Right renal pelvis (tissue), 4 donors: Measurements from ENCODE around the gene GREB1. TPM values are rescaled to one million over a fixed set of nuclear protein-coding genes. Genes with fewer than 3 reads are reported as not detected.

ENCODE experiments used
- DNase-seq, 4 donors: peaks; one replicate each; pipeline ENCODE4 v3.0.0-alpha.2; 2013; ENCODE audit warnings: low read depth in 4 of 4, low spot score in 3 of 4, missing footprints in 1 of 4
- polyA plus RNA-seq, 4 donors: library from polyadenylated mRNA; unstranded; fragments of 120-200 nt; gene quantifications; one replicate each; pipeline ENCODE4 v1.2.1, GENCODE V29; 2013; ENCODE audit not compliant: insufficient read length in 4 of 4

Gene GREB1
- polyA plus RNA-seq, 4 donors, result 12.5 to 15.3 (median 13.5) TPM

DNA sequence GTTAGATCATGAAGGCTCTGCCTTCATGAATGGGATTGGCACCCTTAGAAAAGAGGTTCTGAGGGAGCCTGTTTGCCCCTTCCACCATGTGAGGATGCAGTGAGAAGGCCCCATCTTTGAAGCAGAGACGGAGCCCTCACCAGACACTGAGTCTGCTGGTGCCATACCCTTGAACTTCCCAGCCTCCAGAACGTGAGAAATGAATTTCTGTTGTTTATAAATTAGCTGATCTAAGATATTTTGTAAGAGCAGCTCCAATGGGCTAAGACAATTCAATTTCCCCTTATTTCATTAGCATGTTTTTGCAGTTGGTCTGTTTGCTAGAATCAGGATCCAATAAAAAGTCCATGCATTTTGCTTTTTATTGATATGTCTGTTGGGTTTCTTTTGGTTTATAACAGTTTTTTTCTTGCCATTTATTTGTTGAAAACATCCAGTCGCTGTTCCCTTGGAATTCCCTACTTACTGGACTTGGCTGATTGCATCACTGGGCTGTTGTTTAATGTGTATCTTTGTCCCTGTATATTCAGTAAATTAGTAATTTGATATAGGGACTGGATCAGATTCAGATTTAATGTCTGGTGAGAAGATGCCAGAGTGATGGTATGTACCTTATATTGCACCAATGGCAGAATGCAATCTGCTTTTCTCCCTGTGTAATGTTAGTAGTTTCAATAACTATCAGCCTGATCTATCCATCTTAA, 24.0 kb upstream of the GREB1 start:
- DNase-seq, result no peak

GRCh38 chr2:11512431-11512830, 21.4 kb upstream of the GREB1 start:
- no peak for DNase-seq

- DNase-seq, result no peak
Measured at GRCh38 chr2:11513319-11513718, 20.5 kb upstream of the GREB1 start.

GRCh38 chr2:11514081-11514730, 19.6 kb upstream of the GREB1 start:
- no peak for DNase-seq

- no peak for DNase-seq
Measured at GRCh38 chr2:11514904-11515303, 18.9 kb upstream of the GREB1 start.

GRCh38 chr2:11515490-11515981, 18.3 kb upstream of the GREB1 start:
- DNase-seq, result no peak

GRCh38 chr2:11516984-11517648, 16.7 kb upstream of the GREB1 start:
- DNase-seq, result no peak

- DNase-seq, result no peak
Measured at GRCh38 chr2:11517906-11518305, 15.9 kb upstream of the GREB1 start.

- no peak for DNase-seq
Measured at GRCh38 chr2:11520092-11520693, 13.7 kb upstream of the GREB1 start.

DNA sequence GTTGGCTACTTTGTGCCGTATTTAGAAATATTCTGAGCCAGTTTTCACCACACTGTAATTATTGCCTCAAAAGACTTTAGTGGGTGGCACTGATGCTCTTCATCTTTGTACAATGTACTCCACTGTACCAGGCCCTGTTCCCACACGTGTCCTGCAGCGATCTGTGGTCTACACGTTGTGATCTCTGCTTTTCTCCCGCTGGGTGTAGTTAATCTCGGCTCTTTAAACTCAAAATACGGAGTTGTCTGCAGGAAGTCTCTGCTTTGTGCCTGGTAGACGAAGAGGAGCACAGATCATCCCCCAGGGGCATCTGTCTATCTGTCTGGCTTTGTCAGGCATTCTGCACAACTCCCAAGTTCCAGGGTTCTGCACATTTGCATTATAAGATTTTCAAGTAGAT, 12.1 kb upstream of the GREB1 start:
- no peak for DNase-seq

- no peak for DNase-seq
Measured at GRCh38 chr2:11524470-11524869, 9.4 kb upstream of the GREB1 start.

DNA sequence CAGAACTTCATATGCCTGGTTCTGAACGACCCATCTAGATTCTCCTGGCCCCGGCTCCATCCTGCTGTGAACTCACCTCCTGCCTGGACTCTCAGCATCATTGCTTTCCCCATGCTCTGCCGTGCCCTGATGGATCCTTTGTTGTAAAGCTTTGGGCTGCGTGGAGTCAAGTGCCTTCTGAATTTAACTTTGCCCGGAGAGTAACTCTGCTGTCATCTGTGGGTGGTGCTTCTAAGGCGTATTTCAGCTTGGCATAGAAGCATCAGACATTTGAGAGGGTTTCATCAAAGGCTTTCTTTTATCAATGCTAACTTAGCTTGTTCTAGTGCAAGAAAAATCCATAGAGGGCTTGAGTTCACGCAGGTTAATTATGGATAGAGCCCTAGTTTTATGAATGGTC, 8.1 kb upstream of the GREB1 start:
- no peak for DNase-seq

DNA sequence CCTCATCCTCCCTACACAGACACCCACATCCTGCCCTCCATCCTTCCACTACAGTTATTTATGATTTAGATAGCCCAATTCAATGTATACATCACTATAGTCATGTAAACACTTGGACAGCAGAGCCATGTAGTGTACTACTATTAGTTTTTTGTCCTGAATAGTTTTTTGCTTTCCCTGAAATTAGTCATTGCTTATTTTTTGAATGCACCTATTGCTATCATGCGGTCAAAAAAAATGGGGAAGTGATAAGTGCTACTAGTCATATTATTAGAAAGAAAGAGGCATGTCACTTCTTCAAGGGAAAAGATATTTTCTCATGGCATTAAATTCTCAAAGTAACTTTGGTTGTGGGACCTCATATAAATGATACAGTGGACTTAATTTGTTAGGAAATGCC, 6.8 kb upstream of the GREB1 start:
- DNase-seq, result no peak

GRCh38 chr2:11528228-11528627, 5.6 kb upstream of the GREB1 start:
- DNase-seq, result no peak

DNA sequence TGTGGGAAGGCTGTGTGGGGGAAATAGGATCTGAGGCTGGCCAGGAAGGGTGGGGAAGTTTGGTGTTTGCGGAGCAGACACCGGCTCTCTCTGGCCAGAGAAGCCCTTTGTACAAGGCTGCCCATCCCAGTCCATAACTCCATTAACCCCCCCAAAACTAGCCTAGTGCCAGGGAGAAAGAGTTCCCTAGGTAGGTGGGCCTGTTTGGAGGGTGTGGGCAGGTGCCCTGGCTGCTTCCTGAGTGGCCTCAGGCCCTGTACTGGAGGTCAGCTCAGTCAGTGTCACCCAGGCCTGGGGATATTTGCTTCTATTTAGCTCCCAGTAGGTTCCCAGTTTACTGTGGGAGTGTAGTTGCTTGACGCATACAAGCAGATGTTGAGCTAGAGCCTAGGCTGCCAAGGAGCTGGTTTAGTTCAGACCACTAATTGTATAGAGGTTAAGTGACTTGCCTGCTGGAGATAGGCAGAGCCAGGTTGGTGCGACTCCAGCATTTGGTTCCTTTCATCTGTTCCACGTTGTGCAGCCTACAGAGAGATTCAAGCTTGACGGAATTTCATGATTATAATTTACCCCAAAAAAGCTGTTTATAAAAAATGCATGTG, 2.9 kb upstream of the GREB1 start:
- DNase-seq, result no peak

DNA sequence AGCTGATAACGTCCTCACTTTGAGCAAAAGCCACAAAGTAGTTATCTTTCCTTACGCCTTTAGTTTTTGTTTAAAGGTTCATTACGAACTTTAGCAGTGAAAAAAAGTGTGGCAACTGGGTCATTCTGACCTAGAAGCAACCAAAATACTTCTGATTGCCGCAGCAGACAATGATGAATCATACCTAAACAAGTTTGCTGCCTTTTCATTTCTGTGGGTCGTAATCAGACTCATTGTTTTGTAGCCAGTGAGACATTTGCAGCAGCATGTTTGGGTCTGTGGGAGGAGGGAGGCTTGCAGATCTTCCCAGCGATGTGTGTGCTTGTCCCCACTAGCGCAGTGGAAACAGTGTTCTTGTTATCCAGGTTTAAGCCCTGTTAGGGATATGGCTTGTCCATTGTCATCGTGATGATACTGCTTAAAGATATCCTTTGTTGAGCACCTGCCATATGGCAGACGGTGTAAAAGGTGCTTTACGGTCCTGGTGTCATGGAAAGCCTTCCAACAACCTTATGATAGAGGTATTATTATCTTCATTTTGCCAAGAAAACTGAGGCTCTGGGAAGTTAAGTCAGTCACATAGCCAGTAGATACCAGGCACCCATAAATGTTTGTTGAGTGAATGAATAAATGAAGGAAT, 1.3 kb upstream of the GREB1 start:
- no peak for DNase-seq

- no peak for DNase-seq
Measured at GRCh38 chr2:11534071-11534745, 363 bp downstream of the GREB1 start.

GRCh38 chr2:11534746-11535484, 1.1 kb downstream of the GREB1 start:
- no peak for DNase-seq

GRCh38 chr2:11535899-11536344, 2.1 kb downstream of the GREB1 start:
- no peak for DNase-seq
